ENCODE data around the gene SEC61A1.

SEC61A1 gene

GRCh38 chr3:128063865-128064264, 11.6 kb downstream of the SEC61A1 start:
- no peak for DNase-seq (ENCODE audit: low spot score)
- ChIA-PET POLR2A (ENCODE audit: low non-redundant PET) (no interaction called here), CTCF (no interaction called here)
- TF ChIP-seq CTCF (conservative IDR thresholded peaks at IDR 0.05; ENCODE audit: low read depth) = no peak
- no peak overlapping the region for H3K27ac ChIP-seq

GRCh38 chr3:128064962-128065361, 12.7 kb downstream of the SEC61A1 start:
- TF ChIP-seq CTCF (conservative IDR thresholded peaks at IDR 0.05; ENCODE audit: low read depth) = no peak
- POLR2A ChIA-PET (ENCODE audit: low non-redundant PET) = no interaction called here

GRCh38 chr3:128066114-128066513, 13.9 kb downstream of the SEC61A1 start:
- no peak for TF ChIP-seq CTCF (conservative IDR thresholded peaks at IDR 0.05; ENCODE audit: low read depth)
- ChIA-PET CTCF (interaction anchor here (0.6 to 1.1 kb wide), 5 partner anchors 10 to 414 kb away, joined by 3 to 4 read pairs (median 4); no protein-coding TSS in a partner anchor), POLR2A (ENCODE audit: low non-redundant PET) (no interaction called here)

More at GRCh38 chr3:128064962-128065361, 12.7 kb downstream of the SEC61A1 start:
- no peak for DNase-seq (ENCODE audit: low spot score)
- CTCF ChIA-PET = interaction anchor here (0.6 to 1.1 kb wide), 3 partner anchors 9 to 807 kb away, joined by 4 read pairs; no protein-coding TSS in a partner anchor
- H3K27ac ChIP-seq = no peak overlapping the region

GRCh38 chr3:128066676-128067075, 14.4 kb downstream of the SEC61A1 start:
- TF ChIP-seq CTCF (conservative IDR thresholded peaks at IDR 0.05; ENCODE audit: low read depth) = no peak
- no peak for DNase-seq (ENCODE audit: low spot score)
- ChIA-PET CTCF (interaction anchor here (0.5 to 1.2 kb wide), 2 partner anchors 9 to 406 kb away, joined by 4 to 5 read pairs; no protein-coding TSS in a partner anchor), POLR2A (ENCODE audit: low non-redundant PET) (no interaction called here)
- H3K27ac ChIP-seq = peak overlapping the region; percentile 17; the same call in 1 of the 2 replicates

More at GRCh38 chr3:128066114-128066513, 13.9 kb downstream of the SEC61A1 start:
- no peak for DNase-seq (ENCODE audit: low spot score)
- peak overlapping the region; percentile 17; the same call in 1 of the 2 replicates for H3K27ac ChIP-seq

GRCh38 chr3:128067489-128067888, 15.3 kb downstream of the SEC61A1 start:
- DNase-seq (ENCODE audit: low spot score) = no peak
- POLR2A ChIA-PET (ENCODE audit: low non-redundant PET) = no interaction called here
- H3K27ac ChIP-seq = peak overlapping the region; percentile 36; the same call in 1 of the 2 replicates
- TF ChIP-seq CTCF (conservative IDR thresholded peaks at IDR 0.05; ENCODE audit: low read depth) = no peak
- CTCF ChIA-PET = interaction anchor here (0.5 to 1.2 kb wide), 2 partner anchors 10 to 407 kb away, joined by 4 to 5 read pairs; no protein-coding TSS in a partner anchor

- peak; percentile 69 for TF ChIP-seq CTCF (conservative IDR thresholded peaks at IDR 0.05; ENCODE audit: low read depth)
- POLR2A ChIA-PET (ENCODE audit: low non-redundant PET) = no interaction called here
- H3K27ac ChIP-seq = peak overlapping the region; percentile 36
- CTCF ChIA-PET = interaction anchor here (0.6 to 1.2 kb wide), 4 partner anchors 10 to 396 kb away, joined by 3 to 4 read pairs (median 3); no protein-coding TSS in a partner anchor
- peak; percentile 43 for DNase-seq (ENCODE audit: low spot score)
Measured at GRCh38 chr3:128068156-128068620, 16.0 kb downstream of the SEC61A1 start.
